Liver (tissue), 9 donors: ENCODE data around the gene GALE. TPM values are rescaled to one million over a fixed set of nuclear protein-coding genes. Genes with fewer than 3 reads are reported as not detected.

Experiments
- DNase-seq: peaks from one replicate; pipeline ENCODE4 v3.0.0-alpha.2; 2017; ENCODE audit warnings: low spot score
- H3K27ac ChIP-seq, 2 donors: one replicate each; pipeline ENCODE4 v1.7.0; 2013; ENCODE audit warnings: inconsistent platforms in 2 of 2, low read length in 2 of 2, control low read depth in 1 of 2, low read depth in 1 of 2, mild to moderate bottlenecking in 1 of 2
- H3K27me3 ChIP-seq, 4 donors: one replicate each; pipeline versions ENCODE4 v1.6.1 to v1.7.0; 2013; ENCODE audit warnings: low read length in 3 of 4, inconsistent platforms in 1 of 4, mild to moderate bottlenecking in 1 of 4, moderate library complexity in 1 of 4; ENCODE audit not compliant: control insufficient read depth in 4 of 4, insufficient read depth in 4 of 4
- H3K36me3 ChIP-seq, 4 donors: one replicate each; pipeline versions ENCODE4 v1.6.1 to v1.7.0; 2013; ENCODE audit warnings: low read length in 3 of 4, mild to moderate bottlenecking in 3 of 4, low read depth in 1 of 4, moderate library complexity in 1 of 4; ENCODE audit not compliant: control insufficient read depth in 4 of 4, insufficient read depth in 3 of 4
- H3K4me1 ChIP-seq, 4 donors: one replicate each; pipeline versions ENCODE4 v1.6.1 to v1.7.0; 2013; ENCODE audit warnings: low read length in 3 of 4, mild to moderate bottlenecking in 3 of 4, moderate library complexity in 1 of 4; ENCODE audit not compliant: control insufficient read depth in 4 of 4, insufficient read depth in 4 of 4
- H3K4me3 ChIP-seq, 3 donors: one replicate each; pipeline versions ENCODE4 v1.6.1 to v1.7.0; 2013; ENCODE audit warnings: low read length in 3 of 3, control low read depth in 1 of 3, low read depth in 1 of 3, mild to moderate bottlenecking in 1 of 3
- H3K9ac ChIP-seq, 2 donors: one replicate each; pipeline ENCODE4 v1.7.0; 2013; ENCODE audit warnings: low read length in 2 of 2, mild to moderate bottlenecking in 2 of 2, moderate library complexity in 2 of 2, control low read depth in 1 of 2, low read depth in 1 of 2
- H3K9me3 ChIP-seq, 4 donors: one replicate each; pipeline versions ENCODE4 v1.6.1 to v1.7.0; 2013; ENCODE audit warnings: low read length in 3 of 4; ENCODE audit not compliant: control insufficient read depth in 4 of 4
- EGR1 ChIP-seq, 2 donors: IDR thresholded peaks; 2 replicates each; pipeline ENCODE4 v1.6.1; 2016 to 2018; ENCODE audit warnings: antibody characterized with exemption in 2 of 2, low read depth in 2 of 2
- FOXA1 ChIP-seq: IDR thresholded peaks from 2 replicates; pipeline ENCODE4 v1.6.1; 2016; ENCODE audit warnings: antibody characterized with exemption
- FOXA2 ChIP-seq: IDR thresholded peaks from 2 replicates; pipeline ENCODE4 v1.6.1; 2016; ENCODE audit warnings: antibody characterized with exemption
- GABPA ChIP-seq, 2 donors: IDR thresholded peaks in 1 of 2; conservative IDR thresholded peaks in 1 of 2; 2 replicates each; pipeline ENCODE4 v1.6.1; 2016; ENCODE audit warnings: antibody characterized with exemption in 2 of 2, mild to moderate bottlenecking in 1 of 2, moderate library complexity in 1 of 2
- HNF4A ChIP-seq, 2 donors: conservative IDR thresholded peaks; 2 replicates each; pipeline ENCODE4 v1.6.1; 2016; ENCODE audit warnings: antibody characterized with exemption in 2 of 2, mild to moderate bottlenecking in 2 of 2
- HNF4G ChIP-seq: IDR thresholded peaks from 2 replicates; pipeline ENCODE4 v1.6.1; 2016; ENCODE audit warnings: antibody characterized with exemption
- JUND ChIP-seq, 2 donors: IDR thresholded peaks; 2 replicates each; pipeline ENCODE4 v1.6.1; 2016; ENCODE audit warnings: antibody characterized with exemption in 2 of 2
- NR2F2 ChIP-seq: IDR thresholded peaks from 2 replicates; pipeline ENCODE4 v1.6.1; 2016; ENCODE audit warnings: antibody characterized with exemption
- RAD21 ChIP-seq, 2 donors: IDR thresholded peaks; 2 replicates each; pipeline ENCODE4 v1.6.1; 2016; ENCODE audit warnings: antibody characterized with exemption in 2 of 2, mild to moderate bottlenecking in 2 of 2
- RXRA ChIP-seq, 2 donors: IDR thresholded peaks; 2 replicates each; pipeline ENCODE4 v1.6.1; 2017 to 2018; ENCODE audit warnings: antibody characterized with exemption in 2 of 2, mild to moderate bottlenecking in 1 of 2
- SP1 ChIP-seq: IDR thresholded peaks from 2 replicates; pipeline ENCODE4 v1.6.1; 2018; ENCODE audit warnings: antibody characterized with exemption, mild to moderate bottlenecking
- TAF1 ChIP-seq: conservative IDR thresholded peaks from 2 replicates; pipeline ENCODE4 v1.6.1; 2016; ENCODE audit warnings: antibody characterized with exemption, mild to moderate bottlenecking
- YY1 ChIP-seq: IDR thresholded peaks from 2 replicates; pipeline ENCODE4 v1.6.1; 2016; ENCODE audit warnings: antibody characterized with exemption, mild to moderate bottlenecking
- WGBS: extraction: QIAGEN DNeasy Blood & Tissue Kit; methylation state at CpG from one replicate; pipeline ENCODE4 v1.1.7; 2013; 5-methylcytosine and 5-hydroxymethylcytosine counted together
- polyA plus RNA-seq, 2 donors: library from polyadenylated mRNA; stranded (reverse) in 1 of 2; unstranded in 1 of 2; fragments of 200-250 nt in 1 of 2; fragments of >200 nt in 1 of 2; fragmentation: Nextera tagmentation in 1 of 2; extraction: Ambion mirVana in 1 of 2; gene quantifications; one replicate each; pipeline versions ENCODE4 v1.2.1 to v1.2.3, GENCODE V29; 2013 to 2015
- total RNA-seq, 2 donors: library from RNA; depleted of rRNA; stranded (reverse); fragments of >200 nt; gene quantifications; one replicate each; pipeline ENCODE4 v1.2.3, GENCODE V29; 2014
- TF ChIP-seq, protein P1 (sequence below): fragments of 150-350 bp; IDR thresholded peaks from 2 replicates; pipeline ENCODE4 v1.5.1; 2017; ENCODE audit warnings: improper control_type of control experiment, low read depth, low read length; ENCODE audit not compliant: missing input control
- TF ChIP-seq, protein P2 (sequence below): IDR thresholded peaks from 2 replicates; pipeline ENCODE4 v1.6.1; 2016; ENCODE audit warnings: antibody characterized with exemption
- TF ChIP-seq, protein P3 (sequence below): IDR thresholded peaks from 2 replicates; pipeline ENCODE4 v1.6.1; 2016; ENCODE audit warnings: antibody characterized with exemption
- TF ChIP-seq, protein P4 (sequence below): IDR thresholded peaks from 2 replicates; pipeline ENCODE4 v1.6.1; 2016; ENCODE audit warnings: antibody characterized with exemption
- TF ChIP-seq, protein P5 (sequence below): IDR thresholded peaks from 2 replicates; pipeline ENCODE4 v1.6.1; 2016; ENCODE audit warnings: antibody characterized with exemption, mild to moderate bottlenecking
- donor health status: healthy.
- donor health status: healthy.
- donor health status: healthy.
- donor health status: healthy.
- donor health status: healthy.

Gene GALE
- total and polyA plus RNA-seq, 4 donors = 22.9 to 43.4 (median 38.7) TPM

DNA sequence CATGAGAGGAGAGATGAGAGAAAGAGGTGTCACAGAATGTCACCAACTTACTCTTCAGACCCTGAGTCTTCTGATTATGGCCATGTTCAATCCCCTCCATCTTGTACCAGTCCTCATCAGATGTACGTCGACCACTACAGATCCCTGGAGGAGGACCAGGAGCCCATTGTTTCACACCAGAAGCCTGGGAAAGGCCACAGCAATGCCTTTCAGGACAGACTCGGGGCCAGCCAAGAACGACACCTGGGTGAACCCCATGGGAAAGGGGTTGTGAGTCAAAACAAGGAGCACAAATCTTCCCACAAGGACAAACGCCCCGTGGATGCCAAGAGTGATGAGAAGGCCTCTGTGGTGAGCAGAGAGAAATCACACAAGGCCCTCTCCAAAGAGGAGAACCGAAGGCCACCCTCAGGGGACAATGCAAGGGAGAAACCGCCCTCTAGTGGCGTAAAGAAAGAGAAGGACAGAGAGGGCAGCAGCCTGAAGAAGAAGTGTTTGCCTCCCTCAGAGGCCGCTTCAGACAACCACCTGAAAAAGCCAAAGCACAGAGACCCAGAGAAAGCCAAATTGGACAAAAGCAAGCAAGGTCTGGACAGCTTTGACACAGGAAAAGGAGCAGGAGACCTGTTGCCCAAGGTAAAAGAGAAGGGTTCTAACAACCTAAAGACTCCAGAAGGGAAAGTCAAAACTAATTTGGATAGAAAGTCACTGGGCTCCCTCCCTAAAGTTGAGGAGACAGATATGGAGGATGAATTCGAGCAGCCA, 49.3 kb downstream of the GALE start:
- Histone ChIP-seq H3K4me3 (no peak overlapping the region), H3K9me3 (no peaks in the 10 kb centered on the region), H3K36me3 (peaks cover 23 to 74% (median 56%) of the 10 kb centered on the region in 4 donors), H3K4me1 (peaks cover 0 to 36% (median 21%) of the 10 kb centered on the region in 4 donors), H3K9ac (no peak overlapping the region), H3K27me3 (no peaks in the 10 kb centered on the region), H3K27ac (no peak overlapping the region)
- 56% methylated on average over 11 of the region's 11 CpGs for WGBS
- no peak for DNase-seq
- TF ChIP-seq, protein P1, sequence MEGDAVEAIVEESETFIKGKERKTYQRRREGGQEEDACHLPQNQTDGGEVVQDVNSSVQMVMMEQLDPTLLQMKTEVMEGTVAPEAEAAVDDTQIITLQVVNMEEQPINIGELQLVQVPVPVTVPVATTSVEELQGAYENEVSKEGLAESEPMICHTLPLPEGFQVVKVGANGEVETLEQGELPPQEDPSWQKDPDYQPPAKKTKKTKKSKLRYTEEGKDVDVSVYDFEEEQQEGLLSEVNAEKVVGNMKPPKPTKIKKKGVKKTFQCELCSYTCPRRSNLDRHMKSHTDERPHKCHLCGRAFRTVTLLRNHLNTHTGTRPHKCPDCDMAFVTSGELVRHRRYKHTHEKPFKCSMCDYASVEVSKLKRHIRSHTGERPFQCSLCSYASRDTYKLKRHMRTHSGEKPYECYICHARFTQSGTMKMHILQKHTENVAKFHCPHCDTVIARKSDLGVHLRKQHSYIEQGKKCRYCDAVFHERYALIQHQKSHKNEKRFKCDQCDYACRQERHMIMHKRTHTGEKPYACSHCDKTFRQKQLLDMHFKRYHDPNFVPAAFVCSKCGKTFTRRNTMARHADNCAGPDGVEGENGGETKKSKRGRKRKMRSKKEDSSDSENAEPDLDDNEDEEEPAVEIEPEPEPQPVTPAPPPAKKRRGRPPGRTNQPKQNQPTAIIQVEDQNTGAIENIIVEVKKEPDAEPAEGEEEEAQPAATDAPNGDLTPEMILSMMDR = peak; percentile 61
- TF ChIP-seq GABPA (IDR thresholded peaks at IDR 0.05 in 1 of 2, conservative IDR thresholded peaks at IDR 0.05 in 1 of 2) (no peak), HNF4A (conservative IDR thresholded peaks at IDR 0.05) (no peak), RAD21 (IDR thresholded peaks at IDR 0.05) (peak; percentile 90 to 93)

DNA sequence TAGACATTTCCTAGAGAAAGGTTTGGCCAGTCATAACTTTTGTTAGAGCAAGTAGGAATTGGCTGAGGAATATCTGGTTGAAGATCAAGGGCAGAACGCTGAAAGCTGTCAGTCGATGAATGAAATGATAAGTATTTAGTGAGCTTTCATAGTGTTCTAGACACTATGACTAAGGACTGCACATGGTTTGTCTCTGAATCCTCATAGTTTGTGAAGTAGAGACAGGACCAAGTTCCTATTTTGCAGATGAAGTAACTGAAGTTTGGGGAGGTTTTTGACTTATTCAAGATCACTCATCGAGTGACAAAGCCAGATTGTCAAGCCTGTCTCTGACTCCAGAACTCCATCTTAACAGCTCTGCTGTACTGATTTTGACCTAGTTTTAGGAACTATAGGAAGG, 52.5 kb downstream of the GALE start:
- peaks cover 18 to 42% (median 24%) of the 10 kb centered on the region in 4 donors for H3K36me3 ChIP-seq
- H3K4me3 ChIP-seq = no peak overlapping the region
- no peak overlapping the region for H3K27ac ChIP-seq
- H3K9me3 ChIP-seq = no peaks in the 10 kb centered on the region
- H3K9ac ChIP-seq = no peak overlapping the region
- H3K4me1 ChIP-seq = peaks cover 0 to 56% (median 37%) of the 10 kb centered on the region in 4 donors
- no peak for TF ChIP-seq EGR1 (IDR thresholded peaks at IDR 0.05; ENCODE audit: low read depth in 2 of 2)
- TF ChIP-seq, protein P2, sequence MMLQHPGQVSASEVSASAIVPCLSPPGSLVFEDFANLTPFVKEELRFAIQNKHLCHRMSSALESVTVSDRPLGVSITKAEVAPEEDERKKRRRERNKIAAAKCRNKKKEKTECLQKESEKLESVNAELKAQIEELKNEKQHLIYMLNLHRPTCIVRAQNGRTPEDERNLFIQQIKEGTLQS = no peak
- no peak for TF ChIP-seq FOXA1
- TF ChIP-seq, protein P3, sequence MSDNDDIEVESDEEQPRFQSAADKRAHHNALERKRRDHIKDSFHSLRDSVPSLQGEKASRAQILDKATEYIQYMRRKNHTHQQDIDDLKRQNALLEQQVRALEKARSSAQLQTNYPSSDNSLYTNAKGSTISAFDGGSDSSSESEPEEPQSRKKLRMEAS = no peak
- no peak for TF ChIP-seq FOXA2
- TF ChIP-seq GABPA (IDR thresholded peaks at IDR 0.05 in 1 of 2, conservative IDR thresholded peaks at IDR 0.05 in 1 of 2) = no peak
- no peak for TF ChIP-seq HNF4A (conservative IDR thresholded peaks at IDR 0.05)
- TF ChIP-seq, protein P4, sequence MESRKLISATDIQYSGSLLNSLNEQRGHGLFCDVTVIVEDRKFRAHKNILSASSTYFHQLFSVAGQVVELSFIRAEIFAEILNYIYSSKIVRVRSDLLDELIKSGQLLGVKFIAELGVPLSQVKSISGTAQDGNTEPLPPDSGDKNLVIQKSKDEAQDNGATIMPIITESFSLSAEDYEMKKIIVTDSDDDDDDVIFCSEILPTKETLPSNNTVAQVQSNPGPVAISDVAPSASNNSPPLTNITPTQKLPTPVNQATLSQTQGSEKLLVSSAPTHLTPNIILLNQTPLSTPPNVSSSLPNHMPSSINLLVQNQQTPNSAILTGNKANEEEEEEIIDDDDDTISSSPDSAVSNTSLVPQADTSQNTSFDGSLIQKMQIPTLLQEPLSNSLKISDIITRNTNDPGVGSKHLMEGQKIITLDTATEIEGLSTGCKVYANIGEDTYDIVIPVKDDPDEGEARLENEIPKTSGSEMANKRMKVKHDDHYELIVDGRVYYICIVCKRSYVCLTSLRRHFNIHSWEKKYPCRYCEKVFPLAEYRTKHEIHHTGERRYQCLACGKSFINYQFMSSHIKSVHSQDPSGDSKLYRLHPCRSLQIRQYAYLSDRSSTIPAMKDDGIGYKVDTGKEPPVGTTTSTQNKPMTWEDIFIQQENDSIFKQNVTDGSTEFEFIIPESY = no peak
- TF ChIP-seq RXRA (IDR thresholded peaks at IDR 0.05) = no peak
- TF ChIP-seq SP1 = no peak
- no peak for TF ChIP-seq HNF4G
- no peak for TF ChIP-seq YY1
- TF ChIP-seq TAF1 = no peak
- TF ChIP-seq NR2F2 = no peak
- TF ChIP-seq JUND (IDR thresholded peaks at IDR 0.05) = no peak
- no peak for TF ChIP-seq RAD21 (IDR thresholded peaks at IDR 0.05)
- TF ChIP-seq, protein P5, sequence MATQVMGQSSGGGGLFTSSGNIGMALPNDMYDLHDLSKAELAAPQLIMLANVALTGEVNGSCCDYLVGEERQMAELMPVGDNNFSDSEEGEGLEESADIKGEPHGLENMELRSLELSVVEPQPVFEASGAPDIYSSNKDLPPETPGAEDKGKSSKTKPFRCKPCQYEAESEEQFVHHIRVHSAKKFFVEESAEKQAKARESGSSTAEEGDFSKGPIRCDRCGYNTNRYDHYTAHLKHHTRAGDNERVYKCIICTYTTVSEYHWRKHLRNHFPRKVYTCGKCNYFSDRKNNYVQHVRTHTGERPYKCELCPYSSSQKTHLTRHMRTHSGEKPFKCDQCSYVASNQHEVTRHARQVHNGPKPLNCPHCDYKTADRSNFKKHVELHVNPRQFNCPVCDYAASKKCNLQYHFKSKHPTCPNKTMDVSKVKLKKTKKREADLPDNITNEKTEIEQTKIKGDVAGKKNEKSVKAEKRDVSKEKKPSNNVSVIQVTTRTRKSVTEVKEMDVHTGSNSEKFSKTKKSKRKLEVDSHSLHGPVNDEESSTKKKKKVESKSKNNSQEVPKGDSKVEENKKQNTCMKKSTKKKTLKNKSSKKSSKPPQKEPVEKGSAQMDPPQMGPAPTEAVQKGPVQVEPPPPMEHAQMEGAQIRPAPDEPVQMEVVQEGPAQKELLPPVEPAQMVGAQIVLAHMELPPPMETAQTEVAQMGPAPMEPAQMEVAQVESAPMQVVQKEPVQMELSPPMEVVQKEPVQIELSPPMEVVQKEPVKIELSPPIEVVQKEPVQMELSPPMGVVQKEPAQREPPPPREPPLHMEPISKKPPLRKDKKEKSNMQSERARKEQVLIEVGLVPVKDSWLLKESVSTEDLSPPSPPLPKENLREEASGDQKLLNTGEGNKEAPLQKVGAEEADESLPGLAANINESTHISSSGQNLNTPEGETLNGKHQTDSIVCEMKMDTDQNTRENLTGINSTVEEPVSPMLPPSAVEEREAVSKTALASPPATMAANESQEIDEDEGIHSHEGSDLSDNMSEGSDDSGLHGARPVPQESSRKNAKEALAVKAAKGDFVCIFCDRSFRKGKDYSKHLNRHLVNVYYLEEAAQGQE = no peak
- 70% methylated on average over 3 of the region's 3 CpGs for WGBS
- H3K27me3 ChIP-seq = no peaks in the 10 kb centered on the region
- no peak for DNase-seq
